Peyer's patch (tissue), 4 donors: ENCODE measurements around the gene PTGER3.

Source experiments
- POLR2A ChIP-seq, 2 donors: fragments of 450-650 bp; IDR thresholded peaks; one replicate each; pipeline ENCODE4 v1.5.1; 2017; ENCODE audit warnings: antibody characterized with exemption in 2 of 2, mild to moderate bottlenecking in 2 of 2, moderate library complexity in 2 of 2
- TF ChIP-seq, protein P1 (sequence below), 6 experiments: fragments of 450-650 bp in 4 of 6; fragments of 200-600 bp in 2 of 6; sonication (generic) in 1 of 6; IDR thresholded peaks; one replicate each; pipeline ENCODE4 v1.5.1; 2017 to 2019; ENCODE audit warnings: antibody characterized with exemption in 6 of 6, mild to moderate bottlenecking in 3 of 6, moderate library complexity in 1 of 6

DNA sequence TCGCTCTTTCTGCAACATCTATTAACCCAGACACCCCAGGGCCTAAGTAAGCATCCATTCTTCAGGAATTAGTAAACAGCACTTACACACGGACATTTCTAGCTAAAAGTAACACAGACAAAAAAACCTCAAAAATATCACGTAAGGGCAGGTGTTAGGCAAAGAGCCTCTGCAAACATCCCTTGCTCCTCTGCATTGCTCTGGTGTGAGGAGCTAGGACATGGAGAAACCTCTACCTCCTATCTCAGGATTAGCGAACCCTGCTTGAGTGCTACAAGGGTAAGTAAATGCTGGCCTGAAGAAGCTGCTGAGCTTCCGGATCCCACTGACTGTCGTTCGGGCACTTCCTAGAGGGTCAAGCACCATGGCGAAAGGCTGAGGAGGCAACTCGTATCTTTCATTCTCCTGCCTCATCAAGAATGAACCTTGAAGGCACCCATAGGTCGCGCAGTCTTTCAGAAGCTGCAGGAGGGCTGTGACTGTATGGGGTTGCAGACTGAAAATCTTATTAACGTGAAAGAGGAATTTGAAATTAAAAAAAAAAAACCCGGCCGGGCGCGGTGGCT lies 2.1 kb downstream of the PTGER3 start:
- TF ChIP-seq, protein P1, sequence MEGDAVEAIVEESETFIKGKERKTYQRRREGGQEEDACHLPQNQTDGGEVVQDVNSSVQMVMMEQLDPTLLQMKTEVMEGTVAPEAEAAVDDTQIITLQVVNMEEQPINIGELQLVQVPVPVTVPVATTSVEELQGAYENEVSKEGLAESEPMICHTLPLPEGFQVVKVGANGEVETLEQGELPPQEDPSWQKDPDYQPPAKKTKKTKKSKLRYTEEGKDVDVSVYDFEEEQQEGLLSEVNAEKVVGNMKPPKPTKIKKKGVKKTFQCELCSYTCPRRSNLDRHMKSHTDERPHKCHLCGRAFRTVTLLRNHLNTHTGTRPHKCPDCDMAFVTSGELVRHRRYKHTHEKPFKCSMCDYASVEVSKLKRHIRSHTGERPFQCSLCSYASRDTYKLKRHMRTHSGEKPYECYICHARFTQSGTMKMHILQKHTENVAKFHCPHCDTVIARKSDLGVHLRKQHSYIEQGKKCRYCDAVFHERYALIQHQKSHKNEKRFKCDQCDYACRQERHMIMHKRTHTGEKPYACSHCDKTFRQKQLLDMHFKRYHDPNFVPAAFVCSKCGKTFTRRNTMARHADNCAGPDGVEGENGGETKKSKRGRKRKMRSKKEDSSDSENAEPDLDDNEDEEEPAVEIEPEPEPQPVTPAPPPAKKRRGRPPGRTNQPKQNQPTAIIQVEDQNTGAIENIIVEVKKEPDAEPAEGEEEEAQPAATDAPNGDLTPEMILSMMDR (IDR thresholded peaks at IDR 0.05): no peak
- TF ChIP-seq POLR2A (IDR thresholded peaks at IDR 0.05): no peak
